HEK293 (cell line): ENCODE data around the gene CADPS2.

ENCODE experiments used
- CTCF ChIA-PET: fragments of 350-600 bp; formaldehyde crosslinking; extraction: SDS; loops from one replicate; lab custom pipeline; 2021; ENCODE audit warnings: antibody characterized with exemption; lab: Yijun Ruan, JAX
- POLR2A ChIA-PET: fragments of 300-600 bp; formaldehyde crosslinking; extraction: SDS; loops from one replicate; lab custom pipeline; 2020; ENCODE audit warnings: antibody characterized with exemption, inconsistent platforms; lab: Yijun Ruan, JAX
- H3K27ac ChIP-seq: fragments of 200-500 bp; sonication (Bioruptor generic); 2 replicates; pipeline ENCODE4 v1.5.1; 2014; ENCODE audit warnings: low read depth, low read length, control low read depth, inconsistent platforms; ENCODE audit errors: extremely low read depth
- H3K36me3 ChIP-seq, 2 experiments: fragments of 200-500 bp in 1 of 2; sonication (Bioruptor generic) in 1 of 2; 1 replicate in 1 of 2; 2 replicates in 1 of 2; pipeline ENCODE4 v1.5.1; 2014 to 2017; ENCODE audit warnings: inconsistent platforms in 2 of 2, low read length in 2 of 2; ENCODE audit not compliant: control insufficient read depth in 2 of 2, insufficient read depth in 1 of 2
- H3K4me1 ChIP-seq: fragments of 200-500 bp; sonication (Bioruptor generic); 2 replicates; pipeline ENCODE4 v1.5.1; 2014; ENCODE audit warnings: mild to moderate bottlenecking, low read length, inconsistent platforms; ENCODE audit not compliant: control insufficient read depth, insufficient read depth
- H3K4me3 ChIP-seq: 2 replicates; pipeline ENCODE4 v1.5.1; 2011; ENCODE audit warnings: low read depth, mild to moderate bottlenecking, control low read depth, low read length, moderate library complexity
- H3K9me3 ChIP-seq: fragments of 200-500 bp; sonication (Bioruptor generic); 2 replicates; pipeline ENCODE4 v1.5.1; 2014; ENCODE audit warnings: low read depth, low read length, inconsistent platforms; ENCODE audit not compliant: control insufficient read depth, insufficient read depth
- GLIS1 ChIP-seq: fragments of 450-650 bp; formaldehyde crosslinking; IDR thresholded peaks from 2 replicates; pipeline ENCODE4 v1.5.1; 2016; ENCODE audit warnings: missing biosample characterization, missing genetic modification characterization
- OSR2 ChIP-seq: fragments of 450-650 bp; formaldehyde crosslinking; IDR thresholded peaks from 2 replicates; pipeline ENCODE4 v1.5.1; 2016; ENCODE audit warnings: missing biosample characterization, missing genetic modification characterization
- RBAK ChIP-seq: fragments of 450-650 bp; formaldehyde crosslinking; IDR thresholded peaks from 2 replicates; pipeline ENCODE4 v1.5.1; 2016; ENCODE audit warnings: missing biosample characterization, missing genetic modification characterization
- SP7 ChIP-seq: fragments of 450-650 bp; formaldehyde crosslinking; IDR thresholded peaks from 2 replicates; pipeline ENCODE4 v1.5.1; 2016; ENCODE audit warnings: missing biosample characterization, missing genetic modification characterization
- ZFP69B ChIP-seq: fragments of 450-650 bp; formaldehyde crosslinking; IDR thresholded peaks from 2 replicates; pipeline ENCODE4 v1.5.1; 2016; ENCODE audit warnings: missing biosample characterization, missing genetic modification characterization
- ZNF112 ChIP-seq: fragments of 450-650 bp; formaldehyde crosslinking; IDR thresholded peaks from 2 replicates; pipeline ENCODE4 v1.5.0; 2017; ENCODE audit warnings: missing biosample characterization, missing genetic modification characterization
- ZNF132 ChIP-seq: fragments of 450-650 bp; formaldehyde crosslinking; IDR thresholded peaks from 2 replicates; pipeline ENCODE4 v1.5.1; 2017; ENCODE audit warnings: missing biosample characterization, missing genetic modification characterization, borderline replicate concordance
- ZNF146 ChIP-seq: fragments of 450-650 bp; formaldehyde crosslinking; IDR thresholded peaks from 2 replicates; pipeline ENCODE4 v1.5.1; 2016; ENCODE audit warnings: missing biosample characterization, missing genetic modification characterization
- ZNF302 ChIP-seq: fragments of 450-650 bp; formaldehyde crosslinking; IDR thresholded peaks from 2 replicates; pipeline ENCODE4 v1.5.1; 2016; ENCODE audit warnings: missing biosample characterization, missing genetic modification characterization, low read depth
- ZNF423 ChIP-seq: fragments of 450-650 bp; formaldehyde crosslinking; IDR thresholded peaks from 2 replicates; pipeline ENCODE4 v1.5.1; 2016; ENCODE audit warnings: missing biosample characterization, missing genetic modification characterization
- ZNF48 ChIP-seq: fragments of 450-650 bp; formaldehyde crosslinking; IDR thresholded peaks from 2 replicates; pipeline ENCODE4 v1.5.1; 2016; ENCODE audit warnings: missing biosample characterization, missing genetic modification characterization
- ZNF747 ChIP-seq: fragments of 450-650 bp; formaldehyde crosslinking; IDR thresholded peaks from 2 replicates; pipeline ENCODE4 v1.5.1; 2016; ENCODE audit warnings: missing biosample characterization, missing genetic modification characterization
- ZNF777 ChIP-seq: fragments of 450-650 bp; formaldehyde crosslinking; IDR thresholded peaks from 2 replicates; pipeline ENCODE4 v1.5.1; 2017; ENCODE audit warnings: missing biosample characterization, missing genetic modification characterization, borderline replicate concordance
- ZNF785 ChIP-seq: fragments of 450-650 bp; formaldehyde crosslinking; IDR thresholded peaks from 2 replicates; pipeline ENCODE4 v1.5.1; 2016; ENCODE audit warnings: missing biosample characterization, missing genetic modification characterization
- ZNF791 ChIP-seq: fragments of 450-650 bp; formaldehyde crosslinking; IDR thresholded peaks from 2 replicates; pipeline ENCODE4 v1.5.1; 2016; ENCODE audit warnings: missing biosample characterization, missing genetic modification characterization
- TF ChIP-seq, protein P1 (sequence below): fragments of 450-650 bp; formaldehyde crosslinking; IDR thresholded peaks from 2 replicates; pipeline ENCODE4 v1.5.1; 2016; ENCODE audit warnings: missing biosample characterization, missing genetic modification characterization, borderline replicate concordance
- TF ChIP-seq, protein P2 (sequence below): fragments of 450-650 bp; formaldehyde crosslinking; IDR thresholded peaks from 2 replicates; pipeline ENCODE4 v1.5.0; 2017; ENCODE audit warnings: missing biosample characterization, missing genetic modification characterization, borderline replicate concordance
- TF ChIP-seq, protein P3 (sequence below): fragments of 450-650 bp; formaldehyde crosslinking; IDR thresholded peaks from 2 replicates; pipeline ENCODE4 v1.5.1; 2016; ENCODE audit warnings: missing biosample characterization, missing genetic modification characterization
- TF ChIP-seq, protein P4 (sequence below): fragments of 450-650 bp; formaldehyde crosslinking; IDR thresholded peaks from 2 replicates; pipeline ENCODE4 v1.5.1; 2017; ENCODE audit warnings: missing biosample characterization, missing genetic modification characterization
- TF ChIP-seq, protein P5 (sequence below): fragments of 450-650 bp; formaldehyde crosslinking; IDR thresholded peaks from 2 replicates; pipeline ENCODE4 v1.5.1; 2016; ENCODE audit warnings: missing biosample characterization, missing genetic modification characterization

The CADPS2 gene

DNA sequence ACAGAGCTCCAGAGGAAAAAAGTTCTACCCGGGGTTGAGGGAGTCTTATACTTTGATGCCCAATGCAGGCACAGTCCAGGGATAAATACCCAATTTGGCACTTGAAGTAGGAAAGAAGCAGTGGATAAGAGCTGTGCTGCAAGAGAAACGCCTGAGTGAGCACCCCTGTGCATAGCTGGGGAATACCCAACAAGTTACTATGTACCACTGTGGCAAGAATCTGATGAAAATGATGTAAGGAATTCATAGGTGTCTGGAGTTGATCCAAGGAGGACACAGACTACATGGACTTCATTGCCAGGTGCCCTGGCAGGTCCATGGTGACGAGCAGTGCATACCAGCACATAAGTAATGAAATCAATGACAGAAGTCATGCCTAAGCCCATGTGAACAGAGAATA, 398.0 kb downstream of the CADPS2 start:
- no peak overlapping the region for H3K27ac ChIP-seq
- POLR2A ChIA-PET: no interaction called here
- no peaks in the 10 kb centered on the region for H3K36me3 ChIP-seq
- no peaks in the 10 kb centered on the region for H3K4me1 ChIP-seq
- TF ChIP-seq ZNF112 (tag by site-specific recombination): no peak
- TF ChIP-seq, protein P1, sequence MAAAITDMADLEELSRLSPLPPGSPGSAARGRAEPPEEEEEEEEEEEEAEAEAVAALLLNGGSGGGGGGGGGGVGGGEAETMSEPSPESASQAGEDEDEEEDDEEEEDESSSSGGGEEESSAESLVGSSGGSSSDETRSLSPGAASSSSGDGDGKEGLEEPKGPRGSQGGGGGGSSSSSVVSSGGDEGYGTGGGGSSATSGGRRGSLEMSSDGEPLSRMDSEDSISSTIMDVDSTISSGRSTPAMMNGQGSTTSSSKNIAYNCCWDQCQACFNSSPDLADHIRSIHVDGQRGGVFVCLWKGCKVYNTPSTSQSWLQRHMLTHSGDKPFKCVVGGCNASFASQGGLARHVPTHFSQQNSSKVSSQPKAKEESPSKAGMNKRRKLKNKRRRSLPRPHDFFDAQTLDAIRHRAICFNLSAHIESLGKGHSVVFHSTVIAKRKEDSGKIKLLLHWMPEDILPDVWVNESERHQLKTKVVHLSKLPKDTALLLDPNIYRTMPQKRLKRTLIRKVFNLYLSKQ (tag by site-specific recombination): no peak
- H3K9me3 ChIP-seq: no peaks in the 10 kb centered on the region
- no peak overlapping the region for H3K4me3 ChIP-seq
- CTCF ChIA-PET: no interaction called here

DNA sequence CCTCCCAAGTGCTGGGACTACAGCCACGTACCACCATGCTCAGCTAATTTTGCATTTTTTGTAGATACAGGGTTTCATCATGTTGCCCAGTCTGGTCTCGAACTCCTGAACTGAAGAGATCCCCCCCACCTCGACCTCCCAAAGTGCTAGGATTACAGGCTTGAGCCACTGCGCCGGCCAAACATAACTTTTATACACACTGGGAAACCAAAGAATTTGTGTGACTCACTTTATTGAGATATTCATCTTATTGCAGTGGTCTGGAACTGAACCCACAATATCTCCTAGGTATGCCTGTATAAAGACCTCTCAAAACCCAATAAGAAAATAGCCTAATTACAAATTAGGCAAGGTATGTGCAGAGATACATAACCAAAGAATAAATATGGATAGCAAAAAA, 399.1 kb downstream of the CADPS2 start:
- ChIA-PET CTCF (interaction anchor here (0.7 kb wide), 1 partner anchor 1546 kb away, joined by 3 read pairs; no protein-coding TSS in a partner anchor), POLR2A (no interaction called here)
- H3K27ac ChIP-seq: no peak overlapping the region
- no peaks in the 10 kb centered on the region for H3K36me3 ChIP-seq
- no peak overlapping the region for H3K4me3 ChIP-seq
- H3K4me1 ChIP-seq: no peaks in the 10 kb centered on the region
- no peaks in the 10 kb centered on the region for H3K9me3 ChIP-seq
- TF ChIP-seq ZNF112 (tag by site-specific recombination) (no peak), ZNF146 (tag by site-specific recombination) (no peak), RBAK (tag by site-specific recombination) (no peak), ZNF48 (tag by site-specific recombination) (no peak), GLIS1 (no peak), ZNF777 (tag by site-specific recombination) (no peak), ZFP69B (tag by site-specific recombination) (no peak), ZNF423 (tag by site-specific recombination) (no peak), OSR2 (no peak), ZNF132 (no peak)
- TF ChIP-seq, protein P2, sequence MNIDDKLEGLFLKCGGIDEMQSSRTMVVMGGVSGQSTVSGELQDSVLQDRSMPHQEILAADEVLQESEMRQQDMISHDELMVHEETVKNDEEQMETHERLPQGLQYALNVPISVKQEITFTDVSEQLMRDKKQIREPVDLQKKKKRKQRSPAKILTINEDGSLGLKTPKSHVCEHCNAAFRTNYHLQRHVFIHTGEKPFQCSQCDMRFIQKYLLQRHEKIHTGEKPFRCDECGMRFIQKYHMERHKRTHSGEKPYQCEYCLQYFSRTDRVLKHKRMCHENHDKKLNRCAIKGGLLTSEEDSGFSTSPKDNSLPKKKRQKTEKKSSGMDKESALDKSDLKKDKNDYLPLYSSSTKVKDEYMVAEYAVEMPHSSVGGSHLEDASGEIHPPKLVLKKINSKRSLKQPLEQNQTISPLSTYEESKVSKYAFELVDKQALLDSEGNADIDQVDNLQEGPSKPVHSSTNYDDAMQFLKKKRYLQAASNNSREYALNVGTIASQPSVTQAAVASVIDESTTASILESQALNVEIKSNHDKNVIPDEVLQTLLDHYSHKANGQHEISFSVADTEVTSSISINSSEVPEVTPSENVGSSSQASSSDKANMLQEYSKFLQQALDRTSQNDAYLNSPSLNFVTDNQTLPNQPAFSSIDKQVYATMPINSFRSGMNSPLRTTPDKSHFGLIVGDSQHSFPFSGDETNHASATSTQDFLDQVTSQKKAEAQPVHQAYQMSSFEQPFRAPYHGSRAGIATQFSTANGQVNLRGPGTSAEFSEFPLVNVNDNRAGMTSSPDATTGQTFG (tag by site-specific recombination): no peak
- TF ChIP-seq, protein P3, sequence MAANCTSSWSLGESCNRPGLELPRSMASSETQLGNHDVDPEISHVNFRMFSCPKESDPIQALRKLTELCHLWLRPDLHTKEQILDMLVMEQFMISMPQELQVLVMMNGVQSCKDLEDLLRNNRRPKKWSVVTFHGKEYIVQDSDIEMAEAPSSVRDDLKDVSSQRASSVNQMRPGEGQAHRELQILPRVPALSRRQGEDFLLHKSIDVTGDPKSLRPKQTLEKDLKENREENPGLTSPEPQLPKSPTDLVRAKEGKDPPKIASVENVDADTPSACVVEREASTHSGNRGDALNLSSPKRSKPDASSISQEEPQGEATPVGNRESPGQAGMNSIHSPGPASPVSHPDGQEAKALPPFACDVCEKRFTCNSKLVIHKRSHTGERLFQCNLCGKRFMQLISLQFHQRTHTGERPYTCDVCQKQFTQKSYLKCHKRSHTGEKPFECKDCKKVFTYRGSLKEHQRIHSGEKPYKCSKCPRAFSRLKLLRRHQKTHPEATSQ (tag by site-specific recombination): no peak
- TF ChIP-seq, protein P4, sequence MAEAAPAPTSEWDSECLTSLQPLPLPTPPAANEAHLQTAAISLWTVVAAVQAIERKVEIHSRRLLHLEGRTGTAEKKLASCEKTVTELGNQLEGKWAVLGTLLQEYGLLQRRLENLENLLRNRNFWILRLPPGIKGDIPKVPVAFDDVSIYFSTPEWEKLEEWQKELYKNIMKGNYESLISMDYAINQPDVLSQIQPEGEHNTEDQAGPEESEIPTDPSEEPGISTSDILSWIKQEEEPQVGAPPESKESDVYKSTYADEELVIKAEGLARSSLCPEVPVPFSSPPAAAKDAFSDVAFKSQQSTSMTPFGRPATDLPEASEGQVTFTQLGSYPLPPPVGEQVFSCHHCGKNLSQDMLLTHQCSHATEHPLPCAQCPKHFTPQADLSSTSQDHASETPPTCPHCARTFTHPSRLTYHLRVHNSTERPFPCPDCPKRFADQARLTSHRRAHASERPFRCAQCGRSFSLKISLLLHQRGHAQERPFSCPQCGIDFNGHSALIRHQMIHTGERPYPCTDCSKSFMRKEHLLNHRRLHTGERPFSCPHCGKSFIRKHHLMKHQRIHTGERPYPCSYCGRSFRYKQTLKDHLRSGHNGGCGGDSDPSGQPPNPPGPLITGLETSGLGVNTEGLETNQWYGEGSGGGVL (tag by site-specific recombination): no peak
- TF ChIP-seq, all 188 proteins: peak for 0

DNA sequence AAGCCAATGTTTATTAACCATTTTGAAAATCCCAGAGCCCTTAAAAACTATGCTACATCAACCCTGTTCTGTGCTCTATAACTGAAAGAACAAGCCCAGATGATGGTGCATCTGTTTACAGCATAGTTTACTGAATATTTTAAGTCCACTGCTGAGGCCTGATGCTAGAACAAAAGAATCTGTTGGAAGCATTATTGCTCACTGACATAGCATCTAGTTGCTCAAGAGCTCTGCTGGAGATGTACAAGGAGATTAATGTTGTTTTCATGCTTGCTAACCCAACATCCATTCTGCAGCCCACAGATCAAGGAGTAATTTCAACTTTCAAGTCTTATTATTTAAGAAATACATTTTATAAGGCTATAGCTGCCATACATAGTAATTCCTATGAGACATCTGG, 400.4 kb downstream of the CADPS2 start:
- H3K36me3 ChIP-seq: no peaks in the 10 kb centered on the region
- H3K4me3 ChIP-seq: no peak overlapping the region
- CTCF ChIA-PET: no interaction called here
- POLR2A ChIA-PET: no interaction called here
- no peaks in the 10 kb centered on the region for H3K4me1 ChIP-seq
- H3K9me3 ChIP-seq: no peaks in the 10 kb centered on the region
- no peak overlapping the region for H3K27ac ChIP-seq
- TF ChIP-seq SP7 (tag by site-specific recombination): no peak
- TF ChIP-seq, protein P3 (tag by site-specific recombination): no peak
- no peak for TF ChIP-seq ZNF785
- TF ChIP-seq ZNF747 (tag by site-specific recombination): no peak
- no peak for TF ChIP-seq ZNF791 (tag by site-specific recombination)
- TF ChIP-seq, protein P5, sequence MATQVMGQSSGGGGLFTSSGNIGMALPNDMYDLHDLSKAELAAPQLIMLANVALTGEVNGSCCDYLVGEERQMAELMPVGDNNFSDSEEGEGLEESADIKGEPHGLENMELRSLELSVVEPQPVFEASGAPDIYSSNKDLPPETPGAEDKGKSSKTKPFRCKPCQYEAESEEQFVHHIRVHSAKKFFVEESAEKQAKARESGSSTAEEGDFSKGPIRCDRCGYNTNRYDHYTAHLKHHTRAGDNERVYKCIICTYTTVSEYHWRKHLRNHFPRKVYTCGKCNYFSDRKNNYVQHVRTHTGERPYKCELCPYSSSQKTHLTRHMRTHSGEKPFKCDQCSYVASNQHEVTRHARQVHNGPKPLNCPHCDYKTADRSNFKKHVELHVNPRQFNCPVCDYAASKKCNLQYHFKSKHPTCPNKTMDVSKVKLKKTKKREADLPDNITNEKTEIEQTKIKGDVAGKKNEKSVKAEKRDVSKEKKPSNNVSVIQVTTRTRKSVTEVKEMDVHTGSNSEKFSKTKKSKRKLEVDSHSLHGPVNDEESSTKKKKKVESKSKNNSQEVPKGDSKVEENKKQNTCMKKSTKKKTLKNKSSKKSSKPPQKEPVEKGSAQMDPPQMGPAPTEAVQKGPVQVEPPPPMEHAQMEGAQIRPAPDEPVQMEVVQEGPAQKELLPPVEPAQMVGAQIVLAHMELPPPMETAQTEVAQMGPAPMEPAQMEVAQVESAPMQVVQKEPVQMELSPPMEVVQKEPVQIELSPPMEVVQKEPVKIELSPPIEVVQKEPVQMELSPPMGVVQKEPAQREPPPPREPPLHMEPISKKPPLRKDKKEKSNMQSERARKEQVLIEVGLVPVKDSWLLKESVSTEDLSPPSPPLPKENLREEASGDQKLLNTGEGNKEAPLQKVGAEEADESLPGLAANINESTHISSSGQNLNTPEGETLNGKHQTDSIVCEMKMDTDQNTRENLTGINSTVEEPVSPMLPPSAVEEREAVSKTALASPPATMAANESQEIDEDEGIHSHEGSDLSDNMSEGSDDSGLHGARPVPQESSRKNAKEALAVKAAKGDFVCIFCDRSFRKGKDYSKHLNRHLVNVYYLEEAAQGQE (tag by site-specific recombination): no peak
- no peak for TF ChIP-seq ZNF302 (tag by site-specific recombination)
